ENCODE data around the gene SEMA6B. TPM values are rescaled to one million over a fixed set of nuclear protein-coding genes. Genes with fewer than 3 reads are reported as not detected.

The SEMA6B gene
- polyA plus RNA-seq (2012; ENCODE audit: insufficient read length, low read depth), result 2.2 TPM

- TF ChIP-seq TAF1 (IDR thresholded peaks at IDR 0.05; ENCODE audit: borderline replicate concordance, insufficient read depth, low read length) (no peak), POLR2AphosphoS5 (IDR thresholded peaks at IDR 0.05; ENCODE audit: low read depth, low read length) (no peak), REST (IDR thresholded peaks at IDR 0.05; ENCODE audit: insufficient read depth in 1 of 2, low read depth in 2 of 2, low read length in 2 of 2) (no peak)
These were observed at the start of gene SEMA6B for GRCh38 chr19:4559569-4559968. Gene SEMA6B (minus strand): TSS chr19:4559684. CDS start chr19:4558457, 1,227 bp downstream.

- no peak for TF ChIP-seq TAF1 (IDR thresholded peaks at IDR 0.05; ENCODE audit: borderline replicate concordance, insufficient read depth, low read length)
- no peak for TF ChIP-seq SIN3A (IDR thresholded peaks at IDR 0.05; ENCODE audit: borderline replicate concordance, insufficient read depth, low read length)
- no peak for TF ChIP-seq FOXP2 (optimal IDR thresholded peaks at IDR 0.05; ENCODE audit: borderline replicate concordance, extremely low read depth, extremely low read length, insufficient read depth)
- TF ChIP-seq REST (IDR thresholded peaks at IDR 0.05; ENCODE audit: insufficient read depth in 1 of 2, low read depth in 2 of 2, low read length in 2 of 2), result no peak
- TF ChIP-seq POLR2AphosphoS5 (IDR thresholded peaks at IDR 0.05; ENCODE audit: low read depth, low read length), result no peak
These were observed 47.6 kb upstream of the SEMA6B start for GRCh38 chr19:4606921-4607678.

GRCh38 chr19:4606181-4606580, 46.7 kb upstream of the SEMA6B start:
- TF ChIP-seq SIN3A (IDR thresholded peaks at IDR 0.05; ENCODE audit: borderline replicate concordance, insufficient read depth, low read length) (no peak), TAF1 (IDR thresholded peaks at IDR 0.05; ENCODE audit: borderline replicate concordance, insufficient read depth, low read length) (no peak), FOXP2 (optimal IDR thresholded peaks at IDR 0.05; ENCODE audit: borderline replicate concordance, extremely low read depth, extremely low read length, insufficient read depth) (no peak), POLR2AphosphoS5 (IDR thresholded peaks at IDR 0.05; ENCODE audit: low read depth, low read length) (no peak), REST (IDR thresholded peaks at IDR 0.05; ENCODE audit: insufficient read depth in 1 of 2, low read depth in 2 of 2, low read length in 2 of 2) (no peak)

GRCh38 chr19:4604912-4605311, 45.4 kb upstream of the SEMA6B start:
- no peak for TF ChIP-seq POLR2AphosphoS5 (IDR thresholded peaks at IDR 0.05; ENCODE audit: low read depth, low read length)
- TF ChIP-seq REST (IDR thresholded peaks at IDR 0.05; ENCODE audit: insufficient read depth in 1 of 2, low read depth in 2 of 2, low read length in 2 of 2), result no peak
- no peak for TF ChIP-seq TAF1 (IDR thresholded peaks at IDR 0.05; ENCODE audit: borderline replicate concordance, insufficient read depth, low read length)
- TF ChIP-seq SIN3A (IDR thresholded peaks at IDR 0.05; ENCODE audit: borderline replicate concordance, insufficient read depth, low read length), result no peak
- TF ChIP-seq FOXP2 (optimal IDR thresholded peaks at IDR 0.05; ENCODE audit: borderline replicate concordance, extremely low read depth, extremely low read length, insufficient read depth), result no peak
